Left hindlimb (tissue), 1 donor: Measurements from ENCODE around the gene DUS1L.

Source experiments
- DNase-seq: peaks from one replicate; pipeline ENCODE4 v3.0.0-alpha.2; 2018

DUS1L gene

GRCh38 chr17:82076018-82076784, 10.6 kb upstream of the DUS1L start:
- DNase-seq, result no peak

- no peak for DNase-seq
Observed at GRCh38 chr17:82073446-82073845, 7.8 kb upstream of the DUS1L start.

GRCh38 chr17:82072827-82073226, 7.2 kb upstream of the DUS1L start:
- DNase-seq, result no peak

DNA sequence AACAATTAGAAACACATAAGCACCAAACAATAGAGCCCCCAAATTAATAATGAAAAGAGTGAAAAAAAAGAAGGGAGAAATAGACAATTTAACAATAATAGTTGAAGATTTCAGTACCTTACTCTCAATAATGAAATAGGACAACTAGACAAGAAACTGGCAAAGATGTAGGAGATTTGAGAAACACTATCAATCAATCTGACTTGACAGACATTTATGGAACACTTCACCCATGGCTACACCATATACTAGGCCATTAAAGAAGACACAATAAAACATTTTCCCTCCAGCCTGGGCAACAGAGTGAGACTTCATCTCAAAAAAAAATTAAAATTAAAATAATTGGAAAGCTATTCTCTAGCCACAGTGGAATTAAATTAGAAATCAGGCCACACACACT, 5.0 kb upstream of the DUS1L start:
- DNase-seq, result no peak

GRCh38 chr17:82065193-82065637, 389 bp downstream of the DUS1L start:
- no peak for DNase-seq

GRCh38 chr17:82064433-82065192, 991 bp downstream of the DUS1L start:
- no peak for DNase-seq

DNA sequence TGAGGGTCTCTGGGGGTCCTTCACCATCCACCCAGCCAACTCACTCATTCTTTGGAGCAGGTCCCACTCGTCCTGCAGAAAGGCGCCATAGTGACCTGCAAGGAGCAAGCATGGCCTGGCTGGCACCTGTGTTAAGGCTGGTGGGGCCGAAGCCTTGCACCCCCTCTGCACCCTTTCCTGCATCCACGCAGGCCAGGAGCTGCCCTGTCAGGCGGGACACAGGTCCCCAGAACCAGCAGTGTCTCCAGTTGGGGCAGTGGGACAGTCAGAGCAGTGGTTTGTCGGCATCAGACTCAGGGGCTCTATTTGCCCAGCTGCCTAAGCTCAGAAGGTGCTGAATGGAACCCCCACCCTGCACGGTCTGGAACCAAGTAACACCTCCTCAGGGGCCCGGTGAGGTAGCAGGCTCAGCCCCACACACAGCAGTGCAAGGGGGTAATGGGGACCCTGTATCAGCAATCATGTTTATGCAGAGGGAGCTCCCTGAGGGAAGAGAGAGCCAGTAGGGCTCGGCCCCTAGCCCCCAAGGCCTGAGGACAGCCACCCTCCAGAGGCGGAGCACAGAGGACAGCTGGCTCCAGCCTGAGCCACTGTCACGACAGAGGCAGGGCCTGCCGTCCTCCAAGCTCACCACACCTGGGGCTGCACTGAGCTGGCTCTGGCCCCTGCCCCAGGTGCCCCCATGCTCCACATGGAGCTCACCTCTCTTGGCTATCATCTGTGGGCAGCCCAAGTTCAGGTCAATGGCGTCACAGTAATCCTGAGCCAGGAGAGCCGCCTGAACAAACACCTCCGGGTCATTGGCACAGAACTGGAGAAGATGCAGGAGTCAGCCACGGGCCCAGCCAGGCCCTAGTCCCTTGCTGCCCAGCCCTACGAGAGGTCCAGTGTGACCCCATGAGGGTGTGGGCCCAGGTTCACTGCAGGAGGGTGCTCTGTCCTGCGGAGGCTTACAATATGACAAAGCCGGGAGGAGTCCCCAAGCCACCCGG, 1.9 kb downstream of the DUS1L start:
- no peak for DNase-seq

- DNase-seq, result no peak
Observed at GRCh38 chr17:82062984-82063368, 2.6 kb downstream of the DUS1L start.

GRCh38 chr17:82062076-82062983, 3.3 kb downstream of the DUS1L start:
- DNase-seq, result no peak

- DNase-seq, result no peak
Observed at GRCh38 chr17:82061047-82061925, 4.3 kb downstream of the DUS1L start.

DNA sequence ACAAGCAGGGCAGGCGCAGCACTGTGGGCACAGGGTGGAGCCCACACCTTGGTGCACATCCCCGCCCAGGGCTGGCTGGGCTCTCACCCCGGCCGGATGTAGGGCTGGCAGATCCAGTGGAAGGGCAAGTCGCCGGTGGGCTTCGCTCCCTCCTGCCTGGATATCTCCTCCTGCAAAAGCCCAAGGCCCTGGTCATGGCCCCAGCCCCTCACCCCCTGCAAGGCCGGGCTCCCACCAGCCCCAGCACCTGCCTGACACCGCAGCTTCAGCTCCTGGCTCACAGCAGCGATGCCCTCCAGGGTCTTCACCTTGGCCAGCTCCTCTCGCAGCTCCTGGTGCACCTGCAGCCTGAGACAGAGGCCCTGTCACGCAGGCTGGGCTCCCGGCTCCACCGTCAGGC, 5.0 kb downstream of the DUS1L start:
- DNase-seq, result no peak

DNA sequence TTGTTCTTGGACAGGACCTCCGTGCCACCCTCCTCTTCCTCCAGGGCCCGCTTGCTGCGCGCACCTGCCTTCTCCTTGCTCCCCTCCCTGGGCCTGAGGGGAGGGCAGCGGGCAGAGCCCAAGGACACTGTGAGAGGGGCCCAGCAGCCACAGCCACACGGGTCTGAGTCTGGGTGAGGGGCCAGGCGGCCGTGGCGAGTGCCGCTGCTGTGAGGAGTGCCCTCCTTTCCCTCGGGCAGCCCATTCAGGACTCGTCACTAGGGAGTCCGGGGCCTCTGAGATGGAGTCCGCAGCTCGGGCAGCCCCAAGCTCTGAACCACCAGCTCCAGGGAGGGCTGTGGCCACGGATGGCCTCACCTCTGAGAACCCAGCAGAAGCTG, 5.6 kb downstream of the DUS1L start:
- DNase-seq, result no peak

- DNase-seq, result no peak
Observed at GRCh38 chr17:82059272-82060000, 6.2 kb downstream of the DUS1L start.

- no peak for DNase-seq
Observed at GRCh38 chr17:82058855-82059249, 6.8 kb downstream of the DUS1L start.

- DNase-seq, result no peak
Observed at GRCh38 chr17:82058230-82058854, 7.3 kb downstream of the DUS1L start.

DNA sequence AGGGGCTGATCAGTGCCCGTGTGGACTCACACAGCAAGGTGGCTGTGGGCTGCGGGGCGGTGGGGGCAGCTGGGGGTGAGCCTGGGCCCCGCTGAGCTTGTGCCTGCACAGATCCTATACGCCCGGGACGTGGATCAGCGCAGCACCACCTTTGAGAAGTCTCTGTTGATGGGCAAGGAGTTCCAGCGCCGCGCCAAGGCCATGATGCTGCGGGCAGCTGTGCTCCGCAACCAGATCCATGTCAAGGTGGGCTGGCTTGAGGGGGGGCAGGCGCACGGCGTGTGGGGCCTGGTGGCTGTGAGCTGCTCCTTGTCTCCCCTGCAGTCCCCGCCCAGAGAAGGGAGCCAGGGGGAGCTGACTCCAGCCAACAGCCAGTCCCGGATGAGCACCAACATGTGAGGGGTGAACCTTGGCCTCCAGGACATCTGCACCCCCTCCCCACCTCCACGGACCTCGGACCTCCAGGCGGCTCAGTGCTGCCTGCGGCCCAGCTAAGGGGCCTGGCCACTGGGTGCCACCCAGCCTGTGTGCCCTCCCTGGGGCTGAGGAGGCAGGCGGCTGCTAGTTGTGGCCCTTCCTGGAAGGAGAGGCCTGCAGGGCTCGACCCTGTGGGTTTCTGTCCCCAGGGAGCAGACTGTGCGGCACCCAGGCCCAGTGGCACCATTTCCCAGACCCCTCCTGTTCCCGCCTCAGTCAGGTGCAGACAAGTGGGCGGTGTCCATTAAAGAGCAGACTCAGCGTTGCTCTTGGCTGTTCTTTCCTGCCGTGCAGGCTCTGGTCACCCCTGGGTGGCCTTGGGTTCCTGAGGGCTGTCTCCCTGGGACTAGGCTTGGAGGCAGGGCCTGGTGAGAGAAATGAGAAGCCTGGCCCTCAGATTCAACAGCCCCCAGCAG, 8.6 kb downstream of the DUS1L start:
- no peak for DNase-seq

- no peak for DNase-seq
Observed at GRCh38 chr17:82055965-82056728, 9.5 kb downstream of the DUS1L start.
